Neural progenitor cell (in vitro differentiated cells): ENCODE measurements around the gene PLEKHA7.

Experiments used
- EZH2 ChIP-seq: fragments of 200-600 bp; sonication (generic); IDR thresholded peaks from 2 replicates; pipeline ENCODE4 v1.6.1; 2017; ENCODE audit warnings: antibody characterized with exemption, mild to moderate bottlenecking, moderate library complexity
- EZH2phosphoT487 ChIP-seq: fragments of 200-600 bp; sonication (generic); IDR thresholded peaks from 2 replicates; pipeline ENCODE4 v1.6.1; 2017; ENCODE audit warnings: antibody characterized with exemption
- TF ChIP-seq, protein P1 (sequence below): fragments of 200-600 bp; sonication (generic); IDR thresholded peaks from 2 replicates; pipeline ENCODE4 v1.5.1; 2017; ENCODE audit warnings: antibody characterized with exemption, mild to moderate bottlenecking

GRCh38 chr11:16773981-16774935 lies 240.0 kb downstream of the PLEKHA7 start:
- no peak for TF ChIP-seq EZH2phosphoT487
- TF ChIP-seq, protein P1, sequence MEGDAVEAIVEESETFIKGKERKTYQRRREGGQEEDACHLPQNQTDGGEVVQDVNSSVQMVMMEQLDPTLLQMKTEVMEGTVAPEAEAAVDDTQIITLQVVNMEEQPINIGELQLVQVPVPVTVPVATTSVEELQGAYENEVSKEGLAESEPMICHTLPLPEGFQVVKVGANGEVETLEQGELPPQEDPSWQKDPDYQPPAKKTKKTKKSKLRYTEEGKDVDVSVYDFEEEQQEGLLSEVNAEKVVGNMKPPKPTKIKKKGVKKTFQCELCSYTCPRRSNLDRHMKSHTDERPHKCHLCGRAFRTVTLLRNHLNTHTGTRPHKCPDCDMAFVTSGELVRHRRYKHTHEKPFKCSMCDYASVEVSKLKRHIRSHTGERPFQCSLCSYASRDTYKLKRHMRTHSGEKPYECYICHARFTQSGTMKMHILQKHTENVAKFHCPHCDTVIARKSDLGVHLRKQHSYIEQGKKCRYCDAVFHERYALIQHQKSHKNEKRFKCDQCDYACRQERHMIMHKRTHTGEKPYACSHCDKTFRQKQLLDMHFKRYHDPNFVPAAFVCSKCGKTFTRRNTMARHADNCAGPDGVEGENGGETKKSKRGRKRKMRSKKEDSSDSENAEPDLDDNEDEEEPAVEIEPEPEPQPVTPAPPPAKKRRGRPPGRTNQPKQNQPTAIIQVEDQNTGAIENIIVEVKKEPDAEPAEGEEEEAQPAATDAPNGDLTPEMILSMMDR, result no peak
- no peak for TF ChIP-seq EZH2
